Smooth muscle cell (in vitro differentiated cells): Measurements from ENCODE around the gene TMEM132C. TPM values are rescaled to one million over a fixed set of nuclear protein-coding genes. Genes with fewer than 3 reads are reported as not detected.

ENCODE experiments used
- DNase-seq: peaks from one replicate; lab custom pipeline; 2025; ENCODE audit not compliant: unreplicated experiment; lab: John Stamatoyannopoulos, UW
- H2AFZ ChIP-seq: fragments of 200-600 bp; sonication (generic); 2 replicates; pipeline ENCODE4 v1.6.0; 2016; ENCODE audit warnings: antibody characterized with exemption, low read depth, mild to moderate bottlenecking
- H3F3A ChIP-seq: fragments of 200-600 bp; sonication (generic); 2 replicates; pipeline ENCODE4 v1.6.0; 2017; ENCODE audit warnings: antibody characterized with exemption, low read depth
- H3K27ac ChIP-seq: fragments of 200-600 bp; sonication (generic); 2 replicates; pipeline ENCODE4 v1.5.1; 2016; ENCODE audit warnings: low read depth, mild to moderate bottlenecking
- H3K27me3 ChIP-seq: fragments of 200-600 bp; sonication (generic); 2 replicates; pipeline ENCODE4 v1.6.1; 2016; ENCODE audit warnings: low read depth, mild to moderate bottlenecking
- H3K36me3 ChIP-seq: fragments of 200-600 bp; sonication (generic); 2 replicates; pipeline ENCODE4 v1.5.1; 2016; ENCODE audit warnings: low read depth
- H3K4me1 ChIP-seq: fragments of 200-600 bp; sonication (generic); 2 replicates; pipeline ENCODE4 v1.5.1; 2016; ENCODE audit warnings: low read depth
- H3K4me2 ChIP-seq: fragments of 200-600 bp; sonication (generic); 2 replicates; pipeline ENCODE4 v1.6.0; 2016; ENCODE audit warnings: mild to moderate bottlenecking
- H3K4me3 ChIP-seq: fragments of 200-600 bp; sonication (generic); 2 replicates; pipeline ENCODE4 v1.5.1; 2016; ENCODE audit warnings: mild to moderate bottlenecking
- H3K79me2 ChIP-seq: fragments of 200-600 bp; sonication (generic); 2 replicates; pipeline ENCODE4 v1.6.0; 2016; ENCODE audit warnings: low read depth, mild to moderate bottlenecking
- H3K9ac ChIP-seq: fragments of 200-600 bp; sonication (generic); 2 replicates; pipeline ENCODE4 v1.6.0; 2016; ENCODE audit warnings: low read depth
- H3K9me3 ChIP-seq: fragments of 200-600 bp; sonication (generic); replicated peaks from 2 replicates; pipeline ENCODE4 v1.5.1; 2016; ENCODE audit warnings: low read depth
- H4K20me1 ChIP-seq: fragments of 200-600 bp; sonication (generic); 2 replicates; pipeline ENCODE4 v1.6.0; 2016; ENCODE audit warnings: low read depth
- CTCF ChIP-seq: fragments of 200-600 bp; sonication (generic); IDR thresholded peaks from 2 replicates; pipeline ENCODE4 v1.5.1; 2017; ENCODE audit warnings: borderline replicate concordance, mild to moderate bottlenecking, antibody characterized with exemption; ENCODE audit not compliant: insufficient read depth, poor library complexity, severe bottlenecking
- WGBS: methylation state at CpG from one replicate; pipeline ENCODE4 v1.1.7; 2016; ENCODE audit warnings: low lambda C conversion rate; 5-methylcytosine and 5-hydroxymethylcytosine counted together
- polyA plus RNA-seq: library from polyadenylated mRNA; unstranded; fragments of >200 nt; fragmentation: Nextera tagmentation; extraction: Ambion mirVana; gene quantifications from 2 replicates; pipeline ENCODE4 v1.2.1, GENCODE V29; 2016
- total RNA-seq: library from RNA; depleted of rRNA; stranded (reverse); fragments of >200 nt; gene quantifications from 2 replicates; pipeline ENCODE4 v1.2.3, GENCODE V29; 2014

Gene TMEM132C
- total and polyA plus RNA-seq, 2 experiments from 2014 or later = 0.49 to 0.77 TPM

GRCh38 chr12:128534906-128535305, 267.9 kb downstream of the TMEM132C start:
- Histone ChIP-seq H3K9me3 (no peaks in the 10 kb centered on the region), H3K4me3 (no peak overlapping the region), H3K4me1 (no peaks in the 10 kb centered on the region), H3K9ac (no peak overlapping the region), H3K27ac (no peak overlapping the region), H3K36me3 (no peaks in the 10 kb centered on the region), H3F3A (no peaks in the 10 kb centered on the region), H4K20me1 (no peaks in the 10 kb centered on the region), H3K27me3 (no peaks in the 10 kb centered on the region), H3K79me2 (no peaks in the 10 kb centered on the region), H3K4me2 (no peak overlapping the region), H2AFZ (no peak overlapping the region)
- DNase-seq = no peak
- WGBS = 68% methylated on average over 5 of the region's 5 CpGs
- no peak for TF ChIP-seq CTCF

DNA sequence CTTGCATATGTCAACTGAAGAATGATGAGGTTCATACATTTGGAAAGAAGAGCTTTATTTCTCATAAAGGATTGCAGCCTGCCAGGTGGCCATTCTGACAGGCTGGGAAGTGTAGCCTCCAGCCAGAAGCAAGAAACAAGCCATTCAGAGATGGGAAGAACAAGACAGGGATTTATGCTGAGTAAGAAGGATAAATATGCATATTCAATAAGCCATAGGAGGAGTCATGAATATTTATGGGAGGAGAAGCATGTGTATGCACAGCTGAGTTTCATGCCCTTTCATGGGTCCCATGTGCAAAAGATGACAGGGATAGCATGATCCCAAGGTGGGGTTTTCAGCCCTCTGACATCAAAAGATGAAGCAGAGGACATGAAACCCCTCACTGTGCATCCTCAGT, 269.8 kb downstream of the TMEM132C start:
- H3K4me2 ChIP-seq = no peak overlapping the region
- H3K27ac ChIP-seq = no peak overlapping the region
- no peaks in the 10 kb centered on the region for H3K36me3 ChIP-seq
- H3K79me2 ChIP-seq = no peaks in the 10 kb centered on the region
- H3K9me3 ChIP-seq = no peaks in the 10 kb centered on the region
- H4K20me1 ChIP-seq = no peaks in the 10 kb centered on the region
- H2AFZ ChIP-seq = no peak overlapping the region
- no peaks in the 10 kb centered on the region for H3K4me1 ChIP-seq
- no peak for DNase-seq
- TF ChIP-seq CTCF = no peak
- no peak overlapping the region for H3K4me3 ChIP-seq
- H3K27me3 ChIP-seq = no peaks in the 10 kb centered on the region
- no peaks in the 10 kb centered on the region for H3F3A ChIP-seq
- H3K9ac ChIP-seq = no peak overlapping the region

GRCh38 chr12:128537668-128538067, 270.7 kb downstream of the TMEM132C start:
- H3K9me3 ChIP-seq = no peaks in the 10 kb centered on the region
- no peaks in the 10 kb centered on the region for H3K36me3 ChIP-seq
- no peak overlapping the region for H3K4me3 ChIP-seq
- H3K27me3 ChIP-seq = no peaks in the 10 kb centered on the region
- no peak overlapping the region for H3K4me2 ChIP-seq
- no peak overlapping the region for H2AFZ ChIP-seq
- no peak overlapping the region for H3K27ac ChIP-seq
- no peaks in the 10 kb centered on the region for H3K79me2 ChIP-seq
- H3K9ac ChIP-seq = no peak overlapping the region
- no peaks in the 10 kb centered on the region for H3K4me1 ChIP-seq
- H4K20me1 ChIP-seq = no peaks in the 10 kb centered on the region
- no peaks in the 10 kb centered on the region for H3F3A ChIP-seq
- no peak for DNase-seq
- TF ChIP-seq CTCF = no peak
- WGBS = 74% methylated on average over 1 of the region's 1 CpG

GRCh38 chr12:128542844-128543243, 275.9 kb downstream of the TMEM132C start:
- DNase-seq = no peak
- Histone ChIP-seq H2AFZ (no peak overlapping the region), H3K9ac (no peak overlapping the region), H3K4me3 (no peak overlapping the region), H3K36me3 (no peaks in the 10 kb centered on the region), H3K27ac (no peak overlapping the region), H3K79me2 (no peaks in the 10 kb centered on the region), H4K20me1 (no peaks in the 10 kb centered on the region), H3K9me3 (no peaks in the 10 kb centered on the region), H3K27me3 (no peaks in the 10 kb centered on the region), H3K4me2 (no peak overlapping the region), H3F3A (no peaks in the 10 kb centered on the region), H3K4me1 (no peaks in the 10 kb centered on the region)
- no peak for TF ChIP-seq CTCF
- WGBS = 87% methylated on average over 7 of the region's 7 CpGs
